Hepatocyte (in vitro differentiated cells): ENCODE data around the gene COX19. TPM values are rescaled to one million over a fixed set of nuclear protein-coding genes. Genes with fewer than 3 reads are reported as not detected.

Source experiments
- DNase-seq: peaks from one replicate; pipeline ENCODE4 v3.0.0-alpha.2; 2016; ENCODE audit warnings: low spot score
- H2AFZ ChIP-seq: fragments of 200-600 bp; sonication (generic); 2 replicates; pipeline ENCODE4 v1.6.0; 2016; ENCODE audit warnings: antibody characterized with exemption, mild to moderate bottlenecking
- H3K27ac ChIP-seq: fragments of 200-600 bp; sonication (generic); 2 replicates; pipeline ENCODE4 v1.5.1; 2016; ENCODE audit warnings: mild to moderate bottlenecking
- H3K27me3 ChIP-seq: fragments of 200-600 bp; sonication (generic); 2 replicates; pipeline ENCODE4 v1.6.1; 2016
- H3K36me3 ChIP-seq: fragments of 200-600 bp; sonication (generic); replicated peaks from 2 replicates; pipeline ENCODE4 v1.5.1; 2016; ENCODE audit warnings: low read depth; ENCODE audit not compliant: insufficient read depth
- H3K4me1 ChIP-seq: fragments of 200-600 bp; sonication (generic); 2 replicates; pipeline ENCODE4 v1.5.1; 2016; ENCODE audit warnings: mild to moderate bottlenecking, moderate library complexity; ENCODE audit not compliant: insufficient read depth
- H3K4me2 ChIP-seq: fragments of 200-600 bp; sonication (generic); 2 replicates; pipeline ENCODE4 v1.6.0; 2016
- H3K4me3 ChIP-seq: fragments of 200-600 bp; sonication (generic); 2 replicates; pipeline ENCODE4 v1.5.1; 2016; ENCODE audit warnings: mild to moderate bottlenecking
- H3K79me2 ChIP-seq: fragments of 200-600 bp; sonication (generic); 2 replicates; pipeline ENCODE4 v1.6.0; 2017; ENCODE audit warnings: mild to moderate bottlenecking
- H3K9me2 ChIP-seq: fragments of 200-600 bp; sonication (generic); replicated peaks from 2 replicates; pipeline ENCODE4 v1.6.0; 2017; ENCODE audit warnings: mild to moderate bottlenecking; ENCODE audit not compliant: insufficient read depth
- H3K9me3 ChIP-seq: fragments of 200-600 bp; sonication (generic); 2 replicates; pipeline ENCODE4 v1.5.1; 2016; ENCODE audit warnings: low read depth, mild to moderate bottlenecking
- H4K20me1 ChIP-seq: fragments of 200-600 bp; sonication (generic); 2 replicates; pipeline ENCODE4 v1.6.0; 2016; ENCODE audit warnings: mild to moderate bottlenecking; ENCODE audit not compliant: insufficient read depth, poor library complexity, severe bottlenecking
- EZH2 ChIP-seq: fragments of 200-600 bp; sonication (generic); IDR thresholded peaks from 2 replicates; pipeline ENCODE4 v1.6.1; 2016; ENCODE audit warnings: antibody characterized with exemption, mild to moderate bottlenecking, borderline replicate concordance
- EZH2phosphoT487 ChIP-seq: fragments of 200-600 bp; sonication (generic); IDR thresholded peaks from one replicate; pipeline ENCODE4 v1.6.1; 2018; ENCODE audit warnings: antibody characterized with exemption, mild to moderate bottlenecking, low read depth, moderate library complexity; ENCODE audit not compliant: unreplicated experiment, severe bottlenecking
- WGBS: methylation state at CpG from one replicate; pipeline ENCODE4 v1.1.6; 2016; ENCODE audit warnings: low lambda C conversion rate; ENCODE audit errors: missing lambda C conversion rate; 5-methylcytosine and 5-hydroxymethylcytosine counted together
- polyA plus RNA-seq: library from polyadenylated mRNA; unstranded; fragments of >200 nt; fragmentation: Nextera tagmentation; extraction: Ambion mirVana; gene quantifications from 2 replicates; pipeline ENCODE4 v1.2.1, GENCODE V29; 2016
- total RNA-seq: library from RNA; depleted of rRNA; stranded (reverse); fragments of >200 nt; gene quantifications from 2 replicates; pipeline ENCODE4 v1.2.3, GENCODE V29; 2014
- TF ChIP-seq, protein P1 (sequence below): fragments of 200-600 bp; sonication (generic); IDR thresholded peaks from 2 replicates; pipeline ENCODE4 v1.5.1; 2016; ENCODE audit warnings: antibody characterized with exemption, mild to moderate bottlenecking; ENCODE audit not compliant: poor library complexity

Gene COX19
- total and polyA plus RNA-seq, 2 experiments from 2014 or later = 11.6 to 18.9 TPM

DNA sequence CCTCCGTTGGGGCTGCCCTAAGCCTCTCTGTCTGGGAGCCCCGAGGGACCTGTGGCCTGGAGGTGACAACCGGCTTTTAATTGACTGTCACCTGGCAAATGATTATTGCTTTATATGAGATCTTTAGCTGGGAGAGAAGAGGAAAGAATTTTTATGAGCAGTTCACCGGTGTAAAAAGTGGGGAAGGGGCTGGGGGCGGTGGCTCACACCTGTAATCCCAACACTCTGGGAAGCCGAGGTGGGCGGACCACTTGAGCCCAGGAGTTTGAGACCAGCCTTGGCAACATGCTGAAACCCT is 2.6 kb upstream of the COX19 start:
- Histone ChIP-seq H3K9me2 (no peaks in the 10 kb centered on the region), H3K4me3 (no peak overlapping the region), H3K79me2 (peaks cover 22% of the 10 kb centered on the region), H2AFZ (no peak overlapping the region), H3K27me3 (no peaks in the 10 kb centered on the region), H3K36me3 (no peaks in the 10 kb centered on the region), H3K4me2 (peak overlapping the region; percentile 42), H4K20me1 (peaks cover 10% of the 10 kb centered on the region), H3K27ac (peak overlapping the region; percentile 99), H3K4me1 (peaks cover 43% of the 10 kb centered on the region), H3K9me3 (no peaks in the 10 kb centered on the region)
- DNase-seq = no peak
- TF ChIP-seq, protein P1, sequence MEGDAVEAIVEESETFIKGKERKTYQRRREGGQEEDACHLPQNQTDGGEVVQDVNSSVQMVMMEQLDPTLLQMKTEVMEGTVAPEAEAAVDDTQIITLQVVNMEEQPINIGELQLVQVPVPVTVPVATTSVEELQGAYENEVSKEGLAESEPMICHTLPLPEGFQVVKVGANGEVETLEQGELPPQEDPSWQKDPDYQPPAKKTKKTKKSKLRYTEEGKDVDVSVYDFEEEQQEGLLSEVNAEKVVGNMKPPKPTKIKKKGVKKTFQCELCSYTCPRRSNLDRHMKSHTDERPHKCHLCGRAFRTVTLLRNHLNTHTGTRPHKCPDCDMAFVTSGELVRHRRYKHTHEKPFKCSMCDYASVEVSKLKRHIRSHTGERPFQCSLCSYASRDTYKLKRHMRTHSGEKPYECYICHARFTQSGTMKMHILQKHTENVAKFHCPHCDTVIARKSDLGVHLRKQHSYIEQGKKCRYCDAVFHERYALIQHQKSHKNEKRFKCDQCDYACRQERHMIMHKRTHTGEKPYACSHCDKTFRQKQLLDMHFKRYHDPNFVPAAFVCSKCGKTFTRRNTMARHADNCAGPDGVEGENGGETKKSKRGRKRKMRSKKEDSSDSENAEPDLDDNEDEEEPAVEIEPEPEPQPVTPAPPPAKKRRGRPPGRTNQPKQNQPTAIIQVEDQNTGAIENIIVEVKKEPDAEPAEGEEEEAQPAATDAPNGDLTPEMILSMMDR = no peak
- TF ChIP-seq EZH2phosphoT487 = no peak
- TF ChIP-seq EZH2 = no peak
- 58% methylated on average over 7 of the region's 7 CpGs for WGBS

DNA sequence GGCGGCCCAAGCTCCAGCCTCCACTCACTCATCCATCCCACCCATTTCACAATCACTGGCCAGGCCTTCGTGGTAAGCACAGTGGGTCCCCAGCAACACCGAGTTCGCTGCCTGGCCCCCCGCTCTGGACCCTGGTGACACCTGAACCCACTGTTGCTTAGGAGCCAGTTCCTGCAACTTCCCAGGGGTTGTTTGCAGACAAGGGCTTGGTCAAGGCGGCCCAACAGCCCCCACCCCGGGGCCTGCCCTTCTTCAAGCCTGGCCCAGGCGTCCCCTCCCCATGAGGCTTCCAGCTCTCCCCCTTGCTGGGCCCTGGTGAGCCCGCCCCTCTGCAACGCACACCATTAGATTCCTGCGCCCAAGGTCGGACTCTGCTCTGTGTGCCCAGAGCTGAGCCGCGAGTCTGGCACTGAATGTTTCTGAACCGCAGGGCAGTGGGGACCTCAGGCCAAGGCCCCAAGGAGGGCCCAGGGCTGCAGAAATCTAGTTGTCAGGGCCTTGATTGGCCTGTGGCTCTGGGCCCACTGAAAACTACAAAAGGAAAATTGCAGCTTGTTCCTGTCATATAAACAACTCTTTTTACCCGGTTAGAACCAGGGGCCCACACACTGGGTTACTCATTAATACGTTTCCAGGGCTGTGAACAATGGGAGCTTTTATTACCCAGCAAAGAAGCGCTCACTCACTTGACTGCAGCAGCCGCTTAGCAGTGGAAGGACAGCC is 2.1 kb upstream of the COX19 start:
- Histone ChIP-seq H3K4me2 (peak overlapping the region; percentile 57), H4K20me1 (peaks cover 10% of the 10 kb centered on the region), H3K36me3 (no peaks in the 10 kb centered on the region), H2AFZ (no peak overlapping the region), H3K79me2 (peaks cover 23% of the 10 kb centered on the region), H3K27ac (peak overlapping the region; percentile 99), H3K9me2 (no peaks in the 10 kb centered on the region), H3K4me3 (no peak overlapping the region), H3K9me3 (no peaks in the 10 kb centered on the region), H3K27me3 (no peaks in the 10 kb centered on the region), H3K4me1 (peaks cover 39% of the 10 kb centered on the region)
- TF ChIP-seq EZH2phosphoT487 (no peak), EZH2 (no peak)
- TF ChIP-seq, protein P1 = no peak
- 58% methylated on average over 17 of the region's 19 CpGs for WGBS
- DNase-seq = peak; percentile 84

DNA sequence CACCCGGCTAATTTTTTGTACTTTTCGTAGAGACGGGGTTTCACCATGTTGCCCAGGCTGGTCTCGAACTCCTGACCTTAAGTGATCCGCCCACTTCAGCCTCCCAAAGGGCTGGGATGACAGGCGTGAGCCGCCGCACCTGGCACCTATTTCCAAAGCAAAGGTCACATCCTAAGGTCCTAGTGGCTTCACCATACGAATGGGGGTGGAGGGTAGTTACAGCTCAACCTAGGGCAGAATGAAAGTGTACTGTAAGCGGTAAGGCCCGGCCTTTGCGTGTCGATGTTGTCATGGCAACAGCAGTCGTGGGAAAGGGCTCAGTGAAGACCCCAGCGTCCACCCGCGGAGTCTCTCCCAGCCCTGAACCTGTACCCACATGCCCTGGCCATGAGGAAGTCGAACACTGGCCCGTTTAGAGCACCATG is 1.6 kb upstream of the COX19 start:
- H3K4me2 ChIP-seq = peak overlapping the region; percentile 57
- no peaks in the 10 kb centered on the region for H3K27me3 ChIP-seq
- H3K9me3 ChIP-seq = no peaks in the 10 kb centered on the region
- H3K36me3 ChIP-seq = no peaks in the 10 kb centered on the region
- no peak overlapping the region for H3K4me3 ChIP-seq
- peaks cover 10% of the 10 kb centered on the region for H4K20me1 ChIP-seq
- no peak overlapping the region for H2AFZ ChIP-seq
- H3K79me2 ChIP-seq = peaks cover 29% of the 10 kb centered on the region
- peak overlapping the region; percentile 99 for H3K27ac ChIP-seq
- no peak for TF ChIP-seq EZH2phosphoT487
- TF ChIP-seq EZH2 = no peak
- TF ChIP-seq, protein P1 = no peak
- H3K4me1 ChIP-seq = peaks cover 34% of the 10 kb centered on the region
- no peaks in the 10 kb centered on the region for H3K9me2 ChIP-seq
- DNase-seq = no peak
- WGBS = 70% methylated on average over 19 of the region's 19 CpGs
